Peyer's patch (tissue), 4 donors: ENCODE data around the gene BARD1.

Experiments
- CTCF ChIP-seq, 6 experiments: fragments of 450-650 bp in 4 of 6; fragments of 200-600 bp in 2 of 6; sonication (generic) in 1 of 6; IDR thresholded peaks; one replicate each; pipeline ENCODE4 v1.5.1; 2017 to 2019; ENCODE audit warnings: antibody characterized with exemption in 6 of 6, mild to moderate bottlenecking in 3 of 6, moderate library complexity in 1 of 6
- POLR2A ChIP-seq, 2 donors: fragments of 450-650 bp; IDR thresholded peaks; one replicate each; pipeline ENCODE4 v1.5.1; 2017; ENCODE audit warnings: antibody characterized with exemption in 2 of 2, mild to moderate bottlenecking in 2 of 2, moderate library complexity in 2 of 2

GRCh38 chr2:214737188-214737587, 72.3 kb downstream of the BARD1 start:
- TF ChIP-seq CTCF (IDR thresholded peaks at IDR 0.05): no peak
- no peak for TF ChIP-seq POLR2A (IDR thresholded peaks at IDR 0.05)
